ENCODE results near the gene CBL.

DNA sequence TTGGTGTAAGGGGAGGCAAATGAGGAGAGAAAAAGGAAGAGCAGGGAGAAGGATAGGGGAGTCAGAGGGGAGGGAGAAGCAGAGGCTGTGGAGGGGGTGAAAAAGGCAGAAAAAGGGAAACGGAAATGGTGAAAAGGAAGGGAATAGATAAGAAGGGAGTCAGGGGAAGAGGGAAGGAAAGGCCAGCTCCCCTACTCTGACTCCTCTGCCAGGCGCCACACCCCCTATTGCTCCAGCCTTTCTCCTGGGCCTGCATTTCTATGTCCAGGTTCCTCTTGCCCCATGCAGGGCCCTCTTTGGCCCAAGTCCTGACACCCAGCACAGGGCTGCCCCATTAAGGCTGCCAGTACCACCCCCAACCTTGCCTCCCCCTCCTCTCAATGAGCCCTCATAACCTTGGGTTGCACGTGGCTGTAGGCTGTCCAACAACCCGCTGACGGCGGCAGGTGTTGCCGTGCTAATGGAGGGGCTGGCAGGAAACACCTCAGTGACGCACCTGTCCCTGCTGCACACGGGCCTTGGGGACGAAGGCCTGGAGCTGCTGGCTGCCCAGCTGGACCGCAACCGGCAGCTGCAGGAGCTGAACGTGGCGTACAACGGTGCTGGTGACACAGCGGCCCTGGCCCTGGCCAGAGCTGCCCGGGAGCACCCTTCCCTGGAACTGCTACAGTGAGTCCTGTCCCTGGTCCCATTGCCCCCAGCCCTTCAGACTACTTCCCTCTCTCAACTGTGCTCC, 24.3 kb upstream of the CBL start:
- TF ChIP-seq, protein P1, sequence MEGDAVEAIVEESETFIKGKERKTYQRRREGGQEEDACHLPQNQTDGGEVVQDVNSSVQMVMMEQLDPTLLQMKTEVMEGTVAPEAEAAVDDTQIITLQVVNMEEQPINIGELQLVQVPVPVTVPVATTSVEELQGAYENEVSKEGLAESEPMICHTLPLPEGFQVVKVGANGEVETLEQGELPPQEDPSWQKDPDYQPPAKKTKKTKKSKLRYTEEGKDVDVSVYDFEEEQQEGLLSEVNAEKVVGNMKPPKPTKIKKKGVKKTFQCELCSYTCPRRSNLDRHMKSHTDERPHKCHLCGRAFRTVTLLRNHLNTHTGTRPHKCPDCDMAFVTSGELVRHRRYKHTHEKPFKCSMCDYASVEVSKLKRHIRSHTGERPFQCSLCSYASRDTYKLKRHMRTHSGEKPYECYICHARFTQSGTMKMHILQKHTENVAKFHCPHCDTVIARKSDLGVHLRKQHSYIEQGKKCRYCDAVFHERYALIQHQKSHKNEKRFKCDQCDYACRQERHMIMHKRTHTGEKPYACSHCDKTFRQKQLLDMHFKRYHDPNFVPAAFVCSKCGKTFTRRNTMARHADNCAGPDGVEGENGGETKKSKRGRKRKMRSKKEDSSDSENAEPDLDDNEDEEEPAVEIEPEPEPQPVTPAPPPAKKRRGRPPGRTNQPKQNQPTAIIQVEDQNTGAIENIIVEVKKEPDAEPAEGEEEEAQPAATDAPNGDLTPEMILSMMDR (IDR thresholded peaks at IDR 0.05), result no peak
- TF ChIP-seq, protein P2, sequence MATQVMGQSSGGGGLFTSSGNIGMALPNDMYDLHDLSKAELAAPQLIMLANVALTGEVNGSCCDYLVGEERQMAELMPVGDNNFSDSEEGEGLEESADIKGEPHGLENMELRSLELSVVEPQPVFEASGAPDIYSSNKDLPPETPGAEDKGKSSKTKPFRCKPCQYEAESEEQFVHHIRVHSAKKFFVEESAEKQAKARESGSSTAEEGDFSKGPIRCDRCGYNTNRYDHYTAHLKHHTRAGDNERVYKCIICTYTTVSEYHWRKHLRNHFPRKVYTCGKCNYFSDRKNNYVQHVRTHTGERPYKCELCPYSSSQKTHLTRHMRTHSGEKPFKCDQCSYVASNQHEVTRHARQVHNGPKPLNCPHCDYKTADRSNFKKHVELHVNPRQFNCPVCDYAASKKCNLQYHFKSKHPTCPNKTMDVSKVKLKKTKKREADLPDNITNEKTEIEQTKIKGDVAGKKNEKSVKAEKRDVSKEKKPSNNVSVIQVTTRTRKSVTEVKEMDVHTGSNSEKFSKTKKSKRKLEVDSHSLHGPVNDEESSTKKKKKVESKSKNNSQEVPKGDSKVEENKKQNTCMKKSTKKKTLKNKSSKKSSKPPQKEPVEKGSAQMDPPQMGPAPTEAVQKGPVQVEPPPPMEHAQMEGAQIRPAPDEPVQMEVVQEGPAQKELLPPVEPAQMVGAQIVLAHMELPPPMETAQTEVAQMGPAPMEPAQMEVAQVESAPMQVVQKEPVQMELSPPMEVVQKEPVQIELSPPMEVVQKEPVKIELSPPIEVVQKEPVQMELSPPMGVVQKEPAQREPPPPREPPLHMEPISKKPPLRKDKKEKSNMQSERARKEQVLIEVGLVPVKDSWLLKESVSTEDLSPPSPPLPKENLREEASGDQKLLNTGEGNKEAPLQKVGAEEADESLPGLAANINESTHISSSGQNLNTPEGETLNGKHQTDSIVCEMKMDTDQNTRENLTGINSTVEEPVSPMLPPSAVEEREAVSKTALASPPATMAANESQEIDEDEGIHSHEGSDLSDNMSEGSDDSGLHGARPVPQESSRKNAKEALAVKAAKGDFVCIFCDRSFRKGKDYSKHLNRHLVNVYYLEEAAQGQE (IDR thresholded peaks at IDR 0.05; ENCODE audit: low read depth, low read length), result no peak
- TF ChIP-seq, protein P3, sequence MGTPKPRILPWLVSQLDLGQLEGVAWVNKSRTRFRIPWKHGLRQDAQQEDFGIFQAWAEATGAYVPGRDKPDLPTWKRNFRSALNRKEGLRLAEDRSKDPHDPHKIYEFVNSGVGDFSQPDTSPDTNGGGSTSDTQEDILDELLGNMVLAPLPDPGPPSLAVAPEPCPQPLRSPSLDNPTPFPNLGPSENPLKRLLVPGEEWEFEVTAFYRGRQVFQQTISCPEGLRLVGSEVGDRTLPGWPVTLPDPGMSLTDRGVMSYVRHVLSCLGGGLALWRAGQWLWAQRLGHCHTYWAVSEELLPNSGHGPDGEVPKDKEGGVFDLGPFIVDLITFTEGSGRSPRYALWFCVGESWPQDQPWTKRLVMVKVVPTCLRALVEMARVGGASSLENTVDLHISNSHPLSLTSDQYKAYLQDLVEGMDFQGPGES (IDR thresholded peaks at IDR 0.05; ENCODE audit: low read depth, low read length), result no peak
- TF ChIP-seq SMC3 (IDR thresholded peaks at IDR 0.05; ENCODE audit: low read depth, low read length) (no peak), SIN3A (IDR thresholded peaks at IDR 0.05; ENCODE audit: borderline replicate concordance, low read depth, low read length) (no peak), EZH2phosphoT487 (IDR thresholded peaks at IDR 0.05; ENCODE audit: borderline replicate concordance, low read depth) (no peak)
- TF ChIP-seq, protein P4, sequence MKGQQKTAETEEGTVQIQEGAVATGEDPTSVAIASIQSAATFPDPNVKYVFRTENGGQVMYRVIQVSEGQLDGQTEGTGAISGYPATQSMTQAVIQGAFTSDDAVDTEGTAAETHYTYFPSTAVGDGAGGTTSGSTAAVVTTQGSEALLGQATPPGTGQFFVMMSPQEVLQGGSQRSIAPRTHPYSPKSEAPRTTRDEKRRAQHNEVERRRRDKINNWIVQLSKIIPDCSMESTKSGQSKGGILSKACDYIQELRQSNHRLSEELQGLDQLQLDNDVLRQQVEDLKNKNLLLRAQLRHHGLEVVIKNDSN (IDR thresholded peaks at IDR 0.05; ENCODE audit: borderline replicate concordance, low read depth), result no peak
